ENCODE measurements around the gene PHLPP1. TPM values are rescaled to one million over a fixed set of nuclear protein-coding genes. Genes with fewer than 3 reads are reported as not detected.

Gene PHLPP1
- total RNA-seq, 1 donor from 2014 or later = 14.5 TPM

Other genes with a start within 250 kb of the PHLPP1 start
- gene ZCCHC2, start 192.5 kb upstream of the PHLPP1 start, total RNA-seq = 18.1 and 23.2 TPM in 2 replicates